Measurements from ENCODE around the gene ESRRB. TPM values are rescaled to one million over a fixed set of nuclear protein-coding genes. Genes with fewer than 3 reads are reported as not detected.

The ESRRB gene
- 0.11 TPM for polyA plus RNA-seq (2013)

- ChIA-PET POLR2A (no interaction called here), CTCF (no interaction called here)
- no peak within 1 kb of the TSS for H3K27ac ChIP-seq (ENCODE audit: insufficient read depth in 1 of 2, low read depth in 1 of 2, low read length in 2 of 2, poor library complexity in 1 of 2, severe bottlenecking in 2 of 2)
- H3K36me3 ChIP-seq (ENCODE audit: control insufficient read depth in 4 of 4, insufficient read depth in 4 of 4, low read length in 3 of 4): no peaks in the 10 kb centered on the region
- 2% methylated on average over 29 of the region's 29 CpGs for WGBS (ENCODE audit: insufficient coverage)
- peak within 1 kb of the TSS in 5 of 7 experiments; percentile 38 to 63 (median 53) for H3K4me3 ChIP-seq (ENCODE audit: control insufficient read depth in 1 of 7, extremely low read depth in 1 of 7, insufficient read depth in 4 of 7, low read depth in 2 of 7, low read length in 6 of 7)
- DNase-seq: peak in 2 of 3 donors; percentile 14 to 22
- H3K4me1 ChIP-seq (ENCODE audit: control extremely low read depth in 1 of 4, control insufficient read depth in 4 of 4, insufficient read depth in 4 of 4, low read length in 3 of 4): peaks cover 0 to 20% (median 15%) of the 10 kb centered on the region in 4 experiments
- no peaks in the 10 kb centered on the region for H3K9me3 ChIP-seq (ENCODE audit: control extremely low read depth in 1 of 5, control insufficient read depth in 4 of 5, insufficient read depth in 2 of 5, low read depth in 1 of 5, low read length in 4 of 5)
- H3K27me3 ChIP-seq (replicated peaks in 2 of 5; ENCODE audit: control insufficient read depth in 4 of 5, insufficient read depth in 5 of 5, low read length in 4 of 5): peaks cover 4 to 97% (median 47%) of the 10 kb centered on the region in 5 experiments
These were observed at the start of gene ESRRB for GRCh38 chr14:76375947-76376404. TSS of gene ESRRB (plus strand) at chr14:76376137. CDS start at chr14:76376402, 265 bp downstream.

DNA sequence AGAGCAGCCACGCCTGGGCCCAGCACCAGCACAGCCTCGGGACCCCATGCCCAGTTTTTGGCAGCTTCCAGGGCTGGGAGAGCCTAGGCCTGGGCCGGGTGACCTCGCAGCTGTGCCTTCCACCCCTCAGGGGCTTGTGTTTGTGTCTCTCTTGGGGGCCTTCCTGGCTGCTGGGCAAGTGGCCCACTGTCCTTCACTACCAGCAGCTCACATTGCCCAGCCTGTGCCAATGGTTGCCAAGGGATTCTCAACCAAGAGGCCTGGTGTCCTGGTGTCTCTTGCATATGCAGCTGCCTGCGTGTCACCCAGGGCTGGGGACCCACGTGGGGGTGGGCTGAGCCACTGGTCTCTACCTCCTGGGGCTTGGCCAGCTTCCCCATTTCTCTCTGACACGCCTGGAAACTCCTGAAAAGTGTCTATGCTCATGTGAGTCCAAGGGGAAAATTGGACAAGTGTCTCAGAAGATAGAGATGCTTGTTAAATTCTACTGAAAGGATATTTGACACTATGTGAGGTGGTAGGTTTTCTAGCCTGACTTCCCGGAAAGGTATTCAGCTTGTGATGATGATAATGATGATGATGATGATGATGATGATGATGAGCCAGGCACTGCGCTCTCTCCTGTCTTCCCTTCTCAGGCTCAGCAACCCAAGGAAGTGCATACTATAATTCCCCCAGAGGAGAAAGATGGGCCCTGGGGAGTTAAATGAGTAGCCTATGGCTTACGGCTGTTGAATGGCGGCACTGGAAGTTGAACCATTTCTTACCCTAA lies 48.8 kb upstream of the ESRRB start:
- ChIA-PET POLR2A (no interaction called here), CTCF (interaction anchor here (1.1 kb wide), 1 partner anchor 262 kb away, joined by 3 read pairs; no protein-coding TSS in a partner anchor)
- peaks cover 5 to 72% (median 23%) of the 10 kb centered on the region in 5 experiments for H3K27me3 ChIP-seq (replicated peaks in 2 of 5; ENCODE audit: control insufficient read depth in 4 of 5, insufficient read depth in 5 of 5, low read length in 4 of 5)
- no peak overlapping the region for H3K27ac ChIP-seq (ENCODE audit: insufficient read depth in 1 of 2, low read depth in 1 of 2, low read length in 2 of 2, poor library complexity in 1 of 2, severe bottlenecking in 2 of 2)
- no peak for DNase-seq
- no peaks in the 10 kb centered on the region for H3K9me3 ChIP-seq (ENCODE audit: control extremely low read depth in 1 of 5, control insufficient read depth in 4 of 5, insufficient read depth in 2 of 5, low read depth in 1 of 5, low read length in 4 of 5)
- H3K36me3 ChIP-seq (ENCODE audit: control insufficient read depth in 4 of 4, insufficient read depth in 4 of 4, low read length in 3 of 4): no peaks in the 10 kb centered on the region
- 91% methylated on average over 6 of the region's 11 CpGs for WGBS (ENCODE audit: insufficient coverage)
- no peak overlapping the region for H3K4me3 ChIP-seq (ENCODE audit: control insufficient read depth in 1 of 7, extremely low read depth in 1 of 7, insufficient read depth in 4 of 7, low read depth in 2 of 7, low read length in 6 of 7)
- peaks cover 0 to 7% (median 3%) of the 10 kb centered on the region in 4 experiments for H3K4me1 ChIP-seq (ENCODE audit: control extremely low read depth in 1 of 4, control insufficient read depth in 4 of 4, insufficient read depth in 4 of 4, low read length in 3 of 4)

DNA sequence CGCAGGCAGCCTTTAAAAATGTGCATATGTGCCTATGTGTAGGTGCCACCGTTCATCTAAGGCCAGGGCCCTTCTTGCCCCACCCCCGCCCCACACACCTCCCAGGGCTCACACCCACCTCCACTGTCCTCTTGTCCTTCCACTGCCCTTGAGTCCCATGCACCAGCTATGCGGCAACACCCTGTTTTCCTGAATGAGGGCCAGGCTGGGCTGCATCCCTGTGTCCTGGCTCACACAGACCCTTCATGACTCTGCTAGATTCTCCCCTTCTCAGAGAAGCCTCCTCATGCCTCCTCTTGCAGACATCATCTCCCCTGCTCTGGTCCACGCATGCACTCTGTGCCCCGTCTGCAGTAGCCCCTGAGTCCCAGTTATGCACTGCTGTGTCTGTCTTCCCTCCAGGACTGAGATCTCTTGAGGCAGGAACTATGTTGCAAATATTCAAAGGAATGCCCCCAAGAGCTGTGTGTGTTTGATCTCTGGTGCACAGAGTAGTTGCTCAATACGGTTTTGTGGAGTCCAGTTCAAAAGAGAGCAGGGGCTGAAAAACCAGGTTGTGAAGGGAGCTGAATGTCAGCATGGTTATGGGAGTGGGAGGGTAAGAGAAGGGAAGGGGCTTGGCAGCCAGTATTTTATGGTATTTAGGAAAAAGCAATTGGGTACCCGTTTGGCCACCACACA lies 47.3 kb upstream of the ESRRB start:
- Histone ChIP-seq H3K4me1 (ENCODE audit: control extremely low read depth in 1 of 4, control insufficient read depth in 4 of 4, insufficient read depth in 4 of 4, low read length in 3 of 4) (peaks cover 0 to 7% (median 3%) of the 10 kb centered on the region in 4 experiments), H3K9me3 (ENCODE audit: control extremely low read depth in 1 of 5, control insufficient read depth in 4 of 5, insufficient read depth in 2 of 5, low read depth in 1 of 5, low read length in 4 of 5) (no peaks in the 10 kb centered on the region), H3K27me3 (replicated peaks in 2 of 5; ENCODE audit: control insufficient read depth in 4 of 5, insufficient read depth in 5 of 5, low read length in 4 of 5) (peaks cover 5 to 70% (median 23%) of the 10 kb centered on the region in 5 experiments), H3K27ac (ENCODE audit: insufficient read depth in 1 of 2, low read depth in 1 of 2, low read length in 2 of 2, poor library complexity in 1 of 2, severe bottlenecking in 2 of 2) (no peak overlapping the region), H3K36me3 (ENCODE audit: control insufficient read depth in 4 of 4, insufficient read depth in 4 of 4, low read length in 3 of 4) (no peaks in the 10 kb centered on the region), H3K4me3 (ENCODE audit: control insufficient read depth in 1 of 7, extremely low read depth in 1 of 7, insufficient read depth in 4 of 7, low read depth in 2 of 7, low read length in 6 of 7) (no peak overlapping the region)
- ChIA-PET POLR2A (no interaction called here), CTCF (interaction anchor here (1.0 kb wide), 1 partner anchor 24 kb away, joined by 3 read pairs; no protein-coding TSS in a partner anchor)
- WGBS (ENCODE audit: insufficient coverage): 77% methylated on average over 5 of the region's 8 CpGs
- no peak for DNase-seq

DNA sequence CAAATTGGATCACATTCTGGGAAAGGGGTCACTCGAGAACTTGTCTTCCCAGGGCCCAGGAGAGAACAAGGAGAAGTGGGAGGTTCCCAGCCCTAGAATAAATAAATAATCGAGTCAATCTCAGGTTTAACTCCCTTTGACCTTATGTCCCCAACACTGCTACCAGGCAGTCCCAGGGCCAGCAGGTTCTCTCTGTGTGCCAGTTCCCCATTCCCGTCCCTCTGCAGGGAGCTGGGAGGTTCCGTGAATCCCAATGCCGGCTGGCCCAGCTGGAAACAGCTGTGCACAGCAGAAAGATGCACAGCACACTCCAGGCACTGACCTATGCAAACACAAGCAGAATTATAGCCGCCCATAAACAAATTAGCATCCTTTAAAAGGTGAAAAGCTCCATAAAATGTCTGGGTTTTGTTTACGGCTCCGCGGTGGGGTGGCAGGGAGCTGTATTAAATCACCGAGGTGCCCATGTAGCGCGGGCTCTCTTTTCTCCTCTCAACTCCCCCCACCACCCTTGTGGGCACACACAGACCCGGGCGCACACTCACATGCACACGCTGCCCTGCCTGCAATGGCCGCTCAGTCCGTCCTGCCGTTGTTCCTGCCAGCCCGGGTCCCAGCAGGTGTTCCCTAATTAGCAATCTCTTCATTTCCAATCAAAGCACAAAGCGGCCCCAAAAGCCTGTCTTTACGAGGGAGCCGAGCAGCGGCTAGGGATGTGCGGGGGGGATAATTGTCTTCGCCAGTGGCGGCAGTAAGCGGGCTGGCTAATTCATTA lies 46.6 kb upstream of the ESRRB start:
- H3K27ac ChIP-seq (ENCODE audit: insufficient read depth in 1 of 2, low read depth in 1 of 2, low read length in 2 of 2, poor library complexity in 1 of 2, severe bottlenecking in 2 of 2): no peak overlapping the region
- POLR2A ChIA-PET: no interaction called here
- no peak for DNase-seq
- peaks cover 0 to 7% (median 3%) of the 10 kb centered on the region in 4 experiments for H3K4me1 ChIP-seq (ENCODE audit: control extremely low read depth in 1 of 4, control insufficient read depth in 4 of 4, insufficient read depth in 4 of 4, low read length in 3 of 4)
- peaks cover 7 to 62% (median 23%) of the 10 kb centered on the region in 5 experiments for H3K27me3 ChIP-seq (replicated peaks in 2 of 5; ENCODE audit: control insufficient read depth in 4 of 5, insufficient read depth in 5 of 5, low read length in 4 of 5)
- CTCF ChIA-PET: interaction anchor here (1.0 kb wide), 1 partner anchor 23 kb away, joined by 3 read pairs; no protein-coding TSS in a partner anchor
- no peak overlapping the region for H3K4me3 ChIP-seq (ENCODE audit: control insufficient read depth in 1 of 7, extremely low read depth in 1 of 7, insufficient read depth in 4 of 7, low read depth in 2 of 7, low read length in 6 of 7)
- WGBS (ENCODE audit: insufficient coverage): 12% methylated on average over 18 of the region's 27 CpGs
- H3K9me3 ChIP-seq (ENCODE audit: control extremely low read depth in 1 of 5, control insufficient read depth in 4 of 5, insufficient read depth in 2 of 5, low read depth in 1 of 5, low read length in 4 of 5): no peaks in the 10 kb centered on the region
- no peaks in the 10 kb centered on the region for H3K36me3 ChIP-seq (ENCODE audit: control insufficient read depth in 4 of 4, insufficient read depth in 4 of 4, low read length in 3 of 4)

- ChIA-PET POLR2A (no interaction called here), CTCF (no interaction called here)
- DNase-seq: no peak
- H3K27me3 ChIP-seq (replicated peaks in 2 of 5; ENCODE audit: control insufficient read depth in 4 of 5, insufficient read depth in 5 of 5, low read length in 4 of 5): peaks cover 7 to 58% (median 23%) of the 10 kb centered on the region in 5 experiments
- H3K4me3 ChIP-seq (ENCODE audit: control insufficient read depth in 1 of 7, extremely low read depth in 1 of 7, insufficient read depth in 4 of 7, low read depth in 2 of 7, low read length in 6 of 7): no peak overlapping the region
- no peaks in the 10 kb centered on the region for H3K9me3 ChIP-seq (ENCODE audit: control extremely low read depth in 1 of 5, control insufficient read depth in 4 of 5, insufficient read depth in 2 of 5, low read depth in 1 of 5, low read length in 4 of 5)
- H3K36me3 ChIP-seq (ENCODE audit: control insufficient read depth in 4 of 4, insufficient read depth in 4 of 4, low read length in 3 of 4): no peaks in the 10 kb centered on the region
- peaks cover 0 to 7% (median 3%) of the 10 kb centered on the region in 4 experiments for H3K4me1 ChIP-seq (ENCODE audit: control extremely low read depth in 1 of 4, control insufficient read depth in 4 of 4, insufficient read depth in 4 of 4, low read length in 3 of 4)
- no peak overlapping the region for H3K27ac ChIP-seq (ENCODE audit: insufficient read depth in 1 of 2, low read depth in 1 of 2, low read length in 2 of 2, poor library complexity in 1 of 2, severe bottlenecking in 2 of 2)
- WGBS (ENCODE audit: insufficient coverage): 30% methylated on average over 9 of the region's 12 CpGs
These were observed 46.0 kb upstream of the ESRRB start for GRCh38 chr14:76329951-76330350.

GRCh38 chr14:76330411-76331327 lies 45.3 kb upstream of the ESRRB start:
- H3K27ac ChIP-seq (ENCODE audit: insufficient read depth in 1 of 2, low read depth in 1 of 2, low read length in 2 of 2, poor library complexity in 1 of 2, severe bottlenecking in 2 of 2): no peak overlapping the region
- H3K36me3 ChIP-seq (ENCODE audit: control insufficient read depth in 4 of 4, insufficient read depth in 4 of 4, low read length in 3 of 4): no peaks in the 10 kb centered on the region
- DNase-seq: no peak
- no peak overlapping the region for H3K4me3 ChIP-seq (ENCODE audit: control insufficient read depth in 1 of 7, extremely low read depth in 1 of 7, insufficient read depth in 4 of 7, low read depth in 2 of 7, low read length in 6 of 7)
- H3K9me3 ChIP-seq (ENCODE audit: control extremely low read depth in 1 of 5, control insufficient read depth in 4 of 5, insufficient read depth in 2 of 5, low read depth in 1 of 5, low read length in 4 of 5): no peaks in the 10 kb centered on the region
- 45% methylated on average over 12 of the region's 17 CpGs for WGBS (ENCODE audit: insufficient coverage)
- ChIA-PET CTCF (interaction anchor here (1.0 kb wide), 1 partner anchor 57 kb away, joined by 3 read pairs; no protein-coding TSS in a partner anchor), POLR2A (no interaction called here)
- H3K4me1 ChIP-seq (ENCODE audit: control extremely low read depth in 1 of 4, control insufficient read depth in 4 of 4, insufficient read depth in 4 of 4, low read length in 3 of 4): peaks cover 0 to 7% (median 3%) of the 10 kb centered on the region in 4 experiments
- peaks cover 7 to 56% (median 21%) of the 10 kb centered on the region in 5 experiments for H3K27me3 ChIP-seq (replicated peaks in 2 of 5; ENCODE audit: control insufficient read depth in 4 of 5, insufficient read depth in 5 of 5, low read length in 4 of 5)
